IPS-18c (cell line): Measurements from ENCODE around the gene CNTN2.

Experiments
- H3K4me3 ChIP-seq: 2 replicates; pipeline ENCODE4 v1.7.0; 2013; ENCODE audit warnings: low read depth, mild to moderate bottlenecking, low read length, moderate library complexity; ENCODE audit not compliant: insufficient read depth
- H3K9me3 ChIP-seq: one replicate; pipeline ENCODE4 v1.6.1; 2013; ENCODE audit warnings: mild to moderate bottlenecking, low read length, moderate library complexity; ENCODE audit not compliant: control insufficient read depth, insufficient read depth

The CNTN2 gene

DNA sequence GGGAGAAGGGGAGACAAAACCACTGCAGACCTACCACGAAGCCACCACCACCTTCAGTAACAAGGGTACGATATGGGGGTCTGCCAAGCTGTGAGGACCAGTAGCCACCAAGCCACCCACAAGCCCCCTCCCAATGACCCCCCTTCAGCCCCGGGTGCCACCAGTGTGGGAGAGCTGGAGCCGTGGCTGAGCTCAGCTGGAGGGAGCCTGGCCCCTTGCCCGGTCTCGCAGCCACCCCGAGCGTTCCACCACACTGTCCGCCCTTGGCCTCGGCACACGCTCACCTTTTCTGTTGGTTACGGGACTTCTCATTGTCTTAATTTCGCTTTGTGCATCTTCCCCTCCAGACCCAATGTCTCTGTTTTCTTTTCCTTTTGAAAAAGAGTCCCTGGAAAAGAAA lies 26.4 kb upstream of the CNTN2 start:
- H3K4me3 ChIP-seq, result no peak overlapping the region

DNA sequence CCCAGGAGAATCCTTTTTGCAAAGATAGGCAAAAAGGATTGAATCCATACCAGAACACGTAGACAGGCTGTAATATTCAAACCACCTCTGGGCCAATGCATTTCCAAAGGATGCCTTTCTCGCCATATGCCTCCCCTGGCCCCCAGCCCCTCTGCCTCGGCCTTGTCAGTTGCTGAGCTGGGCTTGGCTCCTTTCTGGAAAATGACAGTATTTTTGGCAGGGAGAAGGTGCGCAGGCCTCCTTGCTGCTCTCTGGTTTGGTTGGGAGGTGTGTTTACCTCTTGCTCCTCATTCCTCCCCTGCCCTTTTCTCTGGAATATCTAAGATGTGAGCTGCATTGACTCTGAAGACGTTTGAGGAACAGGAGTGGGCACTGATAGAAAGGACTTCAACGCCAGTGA lies 26.0 kb upstream of the CNTN2 start:
- peaks cover 3% of the 10 kb centered on the region for H3K9me3 ChIP-seq
- H3K4me3 ChIP-seq, result no peak overlapping the region

More for the DNA sequence above, 26.4 kb upstream of the CNTN2 start:
- H3K9me3 ChIP-seq, result peaks cover 3% of the 10 kb centered on the region

DNA sequence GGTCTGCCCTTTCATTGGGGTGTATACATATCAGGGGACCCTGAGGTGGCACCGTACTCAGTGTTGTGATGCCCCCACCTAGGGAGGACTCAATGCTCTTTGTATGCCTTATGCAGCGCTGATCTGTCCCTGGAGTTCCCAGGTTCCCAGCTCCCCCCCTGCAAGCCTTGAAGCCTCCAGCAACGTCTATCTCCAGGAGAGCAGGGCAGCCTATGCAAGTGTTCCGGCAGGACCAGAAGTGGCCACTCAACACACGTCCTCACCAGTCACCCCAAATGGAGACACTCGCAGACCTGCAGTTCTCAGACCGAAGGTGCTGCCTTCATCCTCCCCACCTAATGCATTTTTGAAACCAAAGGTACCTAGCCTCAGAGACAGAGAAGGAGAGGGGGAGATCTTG lies 25.2 kb upstream of the CNTN2 start:
- Histone ChIP-seq H3K9me3 (peaks cover 3% of the 10 kb centered on the region), H3K4me3 (no peak overlapping the region)

DNA sequence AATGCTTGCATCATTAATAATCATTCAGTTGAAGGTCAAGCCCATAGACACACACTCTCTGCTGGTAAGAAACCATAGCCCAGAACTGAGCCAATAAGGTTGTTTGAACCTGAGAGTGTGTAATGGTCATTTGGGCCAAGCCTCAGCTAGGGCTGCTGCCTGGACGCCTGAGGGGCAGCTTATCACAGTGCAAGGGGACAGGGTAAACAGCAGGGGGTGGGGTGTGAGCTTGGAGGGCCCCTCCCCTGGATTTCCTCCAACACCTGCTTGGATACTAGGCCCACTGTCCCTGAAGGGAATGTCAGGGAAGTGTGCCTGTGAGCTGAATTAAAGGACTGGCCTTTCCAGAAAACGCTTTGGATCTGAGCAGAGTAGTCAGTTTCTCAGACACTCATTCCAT lies 24.6 kb upstream of the CNTN2 start:
- Histone ChIP-seq H3K9me3 (peaks cover 3% of the 10 kb centered on the region), H3K4me3 (no peak overlapping the region)

DNA sequence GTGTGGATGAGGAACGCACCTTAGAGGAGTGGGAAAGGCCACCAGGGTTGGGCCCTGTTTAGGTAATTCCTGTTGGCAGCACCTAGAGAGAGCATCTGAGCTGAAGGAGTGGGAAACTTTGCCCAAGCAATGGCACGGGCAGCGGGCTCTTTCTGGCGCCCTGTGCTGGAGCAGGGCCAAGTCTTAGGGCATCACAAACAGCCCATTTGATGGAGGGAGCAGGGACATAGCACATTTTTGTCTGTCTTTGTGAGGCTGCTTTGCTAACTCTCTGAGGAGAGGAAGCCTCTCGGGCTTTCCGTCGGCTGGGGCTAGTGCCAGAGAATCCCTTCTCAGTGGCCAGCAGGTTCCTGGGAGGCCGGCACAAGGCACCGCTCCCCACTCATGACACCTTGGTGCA lies 22.5 kb upstream of the CNTN2 start:
- Histone ChIP-seq H3K4me3 (no peak overlapping the region), H3K9me3 (peaks cover 3% of the 10 kb centered on the region)

DNA sequence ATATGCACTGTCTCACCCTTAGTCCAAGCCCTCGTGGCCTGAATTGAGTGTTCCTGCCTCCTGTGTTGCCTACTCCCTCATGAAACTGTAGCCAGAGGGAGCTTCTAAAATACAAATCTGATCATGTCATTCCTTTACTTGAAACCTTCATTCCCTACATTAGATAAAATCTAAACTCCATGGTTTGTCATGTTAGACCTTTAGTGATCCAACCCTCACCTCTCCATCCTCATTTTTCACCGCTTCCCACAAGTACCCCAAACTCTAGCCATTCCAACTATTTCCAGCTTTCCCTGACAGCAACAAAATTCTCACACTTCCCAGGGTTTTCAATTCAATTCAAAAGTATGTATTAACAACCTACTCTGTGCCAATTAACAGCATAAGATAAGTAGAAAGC lies 18.3 kb upstream of the CNTN2 start:
- Histone ChIP-seq H3K4me3 (no peak overlapping the region), H3K9me3 (no peaks in the 10 kb centered on the region)

DNA sequence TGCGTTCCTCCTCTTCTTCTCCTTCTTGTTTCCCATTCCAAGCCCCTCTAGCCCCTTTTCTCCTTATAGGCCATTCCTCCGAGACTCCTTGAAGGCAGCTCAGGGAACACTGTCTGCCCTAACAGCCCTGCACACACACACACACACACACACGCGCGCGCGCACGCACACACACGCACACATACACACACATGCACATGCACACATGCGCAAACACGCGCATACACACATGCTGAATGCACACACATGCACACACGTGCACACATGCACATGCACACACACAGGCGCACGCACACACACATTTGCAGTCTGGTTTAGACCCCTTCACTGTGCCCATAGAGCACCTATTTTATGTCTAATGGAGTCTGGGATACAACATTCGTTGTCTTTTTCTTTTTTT lies 17.8 kb upstream of the CNTN2 start:
- H3K9me3 ChIP-seq, result no peaks in the 10 kb centered on the region
- H3K4me3 ChIP-seq, result no peak overlapping the region

DNA sequence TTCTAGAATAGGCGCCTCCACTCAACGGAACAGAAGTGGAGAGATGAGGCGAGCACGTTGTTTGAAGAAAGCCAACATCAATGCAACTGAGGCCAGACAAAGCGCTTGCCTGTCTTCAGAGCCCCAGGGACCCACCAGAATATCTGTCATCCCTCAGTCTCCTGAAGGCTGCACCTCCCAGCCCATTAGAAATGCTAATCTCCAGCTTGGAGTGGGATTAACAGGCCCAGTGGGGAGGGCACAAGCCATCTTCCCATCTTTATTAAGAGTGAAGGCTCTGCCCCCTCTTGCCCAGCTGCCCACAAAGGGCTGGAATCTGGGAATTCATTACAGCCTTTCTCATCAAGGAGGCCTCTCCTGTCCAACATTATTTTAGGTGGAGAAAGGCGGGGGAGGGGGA lies 16.8 kb upstream of the CNTN2 start:
- no peaks in the 10 kb centered on the region for H3K9me3 ChIP-seq
- no peak overlapping the region for H3K4me3 ChIP-seq

DNA sequence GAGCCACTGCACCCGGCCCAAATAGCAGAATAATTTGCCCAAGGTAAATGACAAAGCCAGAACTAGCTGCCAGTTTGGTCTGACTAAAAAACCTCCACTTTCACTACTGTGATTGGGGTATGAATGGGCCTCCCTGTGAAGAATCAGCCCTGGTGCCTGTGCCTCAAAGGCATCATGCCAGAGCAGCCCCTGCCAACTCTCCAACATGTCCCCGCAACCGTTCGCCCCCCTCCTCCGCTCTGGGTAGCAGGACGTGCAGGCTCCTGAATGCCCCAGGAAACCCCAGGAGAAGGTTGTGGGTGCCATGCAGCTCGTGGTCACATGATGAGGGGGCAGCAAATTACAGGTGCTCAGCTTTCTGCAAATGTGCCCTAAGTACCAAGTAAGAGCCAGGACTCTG lies 14.6 kb upstream of the CNTN2 start:
- no peaks in the 10 kb centered on the region for H3K9me3 ChIP-seq
- H3K4me3 ChIP-seq, result no peak overlapping the region

DNA sequence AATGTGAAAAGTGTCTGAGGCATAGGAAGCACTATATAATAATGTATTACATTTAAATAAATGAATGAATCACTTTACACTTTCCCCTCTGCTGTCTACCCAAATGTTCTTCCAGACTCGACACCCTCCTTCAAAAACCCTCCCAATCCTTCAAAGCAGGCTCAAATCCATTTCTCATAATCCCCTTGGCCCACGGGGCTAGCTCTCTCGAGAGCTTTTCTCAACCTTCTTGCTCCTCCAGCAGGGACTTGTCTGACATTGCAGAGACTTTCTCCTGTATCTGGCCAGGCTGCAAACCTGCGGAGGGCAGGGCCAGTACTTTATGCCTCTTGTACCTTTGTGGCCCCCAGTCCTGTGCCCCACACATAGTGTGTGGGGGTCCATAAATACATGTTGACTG lies 14.1 kb upstream of the CNTN2 start:
- H3K9me3 ChIP-seq, result no peaks in the 10 kb centered on the region
- H3K4me3 ChIP-seq, result no peak overlapping the region

DNA sequence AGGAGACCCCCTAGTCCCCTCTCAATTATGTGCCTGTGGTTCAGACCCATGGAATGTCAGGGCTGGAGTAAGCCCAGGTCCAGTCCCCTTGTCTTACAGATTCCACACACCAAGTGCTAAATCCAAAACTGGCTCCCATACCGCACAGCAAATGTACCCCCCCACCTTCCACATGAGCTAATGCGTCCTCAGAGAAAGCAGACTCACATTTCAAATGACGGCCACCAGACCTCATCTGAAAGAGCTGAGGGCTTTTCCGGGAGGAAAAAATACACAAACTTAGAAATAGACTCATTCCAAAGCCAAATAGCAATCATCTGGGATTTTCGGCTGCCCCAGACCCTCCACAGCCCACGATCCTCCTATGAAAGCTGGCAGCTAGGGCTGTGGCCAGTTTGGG lies 12.8 kb upstream of the CNTN2 start:
- no peak overlapping the region for H3K4me3 ChIP-seq
- peaks cover 2% of the 10 kb centered on the region for H3K9me3 ChIP-seq

DNA sequence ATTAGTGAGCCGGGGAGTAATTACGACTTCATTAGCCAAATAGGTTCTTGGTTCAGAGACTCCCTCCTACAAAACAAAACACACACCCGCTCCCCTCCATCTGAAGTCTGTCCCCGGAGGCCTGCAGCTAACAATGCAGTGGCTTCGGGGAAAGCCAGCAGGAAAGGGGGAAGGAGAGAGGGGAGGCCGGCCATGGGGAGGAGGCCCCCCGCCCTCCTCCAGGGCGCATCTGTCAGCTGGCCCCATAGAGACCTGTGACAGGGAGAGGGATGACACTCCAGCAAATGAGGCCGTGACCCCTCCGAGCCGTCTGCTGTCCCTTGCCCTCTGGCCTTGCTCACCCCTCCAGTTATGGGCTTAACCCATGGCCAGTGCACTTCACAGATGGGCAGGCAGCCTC lies 12.1 kb upstream of the CNTN2 start:
- no peak overlapping the region for H3K4me3 ChIP-seq

DNA sequence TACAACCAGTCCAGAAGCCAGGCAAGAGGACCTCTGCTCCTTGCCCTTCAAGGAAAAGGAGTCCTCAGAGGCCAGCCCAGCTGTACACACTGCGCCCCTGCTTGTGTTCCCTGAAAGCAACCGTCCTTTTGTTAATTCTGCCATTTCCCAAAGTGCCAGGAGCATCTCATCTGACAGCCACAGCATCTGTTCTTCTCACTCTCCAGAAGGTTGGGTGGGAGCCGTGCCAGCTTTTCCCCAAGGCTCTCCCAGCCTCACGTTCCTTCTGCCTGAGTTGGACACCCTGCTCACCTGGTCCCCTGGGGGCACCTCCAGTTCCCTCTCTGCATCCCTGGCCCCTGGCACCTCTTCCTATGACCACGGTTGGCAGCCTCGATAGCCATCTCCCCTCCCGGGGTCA lies 10.5 kb upstream of the CNTN2 start:
- Histone ChIP-seq H3K4me3 (no peak overlapping the region), H3K9me3 (peaks cover 2% of the 10 kb centered on the region)

More for the DNA sequence above, 12.1 kb upstream of the CNTN2 start:
- H3K9me3 ChIP-seq, result peaks cover 2% of the 10 kb centered on the region

DNA sequence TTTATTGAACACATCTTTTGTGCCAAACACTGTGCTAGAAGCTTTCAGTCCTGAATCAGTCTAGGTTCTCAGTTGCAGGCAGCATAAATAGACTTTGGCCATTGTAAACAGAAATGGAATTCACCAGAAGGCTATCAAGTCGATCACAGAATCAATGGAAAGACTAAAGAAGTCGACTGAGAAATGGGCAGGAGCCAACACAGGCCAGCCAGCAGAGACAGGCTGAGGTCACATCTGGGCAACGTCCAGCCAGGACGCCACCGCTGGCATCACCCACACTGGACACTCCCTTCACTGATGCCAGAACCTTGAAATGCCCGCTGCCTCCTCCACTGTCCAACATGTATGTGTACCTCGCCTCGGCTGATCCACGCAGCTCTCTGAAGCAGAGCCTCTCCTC lies 5.5 kb upstream of the CNTN2 start:
- no peak overlapping the region for H3K4me3 ChIP-seq
- H3K9me3 ChIP-seq, result peaks cover 2% of the 10 kb centered on the region

DNA sequence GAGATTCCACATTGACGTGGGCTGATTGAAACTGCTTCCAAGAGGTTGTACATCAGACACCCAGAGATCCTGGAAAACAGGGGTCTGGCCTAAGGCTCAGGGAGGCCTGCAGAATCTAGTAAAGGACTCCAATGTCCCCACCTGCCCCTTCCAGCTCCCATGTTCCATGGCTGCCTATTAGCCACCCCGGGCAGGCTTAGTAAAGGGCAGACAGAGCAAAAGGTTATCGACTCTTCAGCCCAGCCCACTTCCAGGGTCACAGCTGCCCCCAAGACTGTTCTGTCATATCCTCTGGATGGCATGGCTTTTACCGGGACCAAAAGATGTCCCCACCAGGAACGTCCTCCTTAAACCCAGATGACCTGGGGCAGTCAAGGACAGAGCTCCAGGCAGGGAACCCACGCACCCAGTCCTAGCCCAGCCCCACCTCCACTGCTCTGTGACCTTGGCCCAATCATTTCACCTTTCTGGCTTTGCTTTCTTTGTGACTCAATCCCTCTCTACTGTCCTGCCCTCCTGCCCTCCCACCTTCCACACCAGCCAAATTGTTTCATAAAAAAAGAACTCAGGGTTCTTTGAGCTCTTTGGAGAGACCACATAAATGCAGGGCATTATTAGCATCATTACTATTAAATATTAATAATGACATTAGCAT lies 4.8 kb upstream of the CNTN2 start:
- peaks cover 2% of the 10 kb centered on the region for H3K9me3 ChIP-seq
- H3K4me3 ChIP-seq, result no peak overlapping the region

DNA sequence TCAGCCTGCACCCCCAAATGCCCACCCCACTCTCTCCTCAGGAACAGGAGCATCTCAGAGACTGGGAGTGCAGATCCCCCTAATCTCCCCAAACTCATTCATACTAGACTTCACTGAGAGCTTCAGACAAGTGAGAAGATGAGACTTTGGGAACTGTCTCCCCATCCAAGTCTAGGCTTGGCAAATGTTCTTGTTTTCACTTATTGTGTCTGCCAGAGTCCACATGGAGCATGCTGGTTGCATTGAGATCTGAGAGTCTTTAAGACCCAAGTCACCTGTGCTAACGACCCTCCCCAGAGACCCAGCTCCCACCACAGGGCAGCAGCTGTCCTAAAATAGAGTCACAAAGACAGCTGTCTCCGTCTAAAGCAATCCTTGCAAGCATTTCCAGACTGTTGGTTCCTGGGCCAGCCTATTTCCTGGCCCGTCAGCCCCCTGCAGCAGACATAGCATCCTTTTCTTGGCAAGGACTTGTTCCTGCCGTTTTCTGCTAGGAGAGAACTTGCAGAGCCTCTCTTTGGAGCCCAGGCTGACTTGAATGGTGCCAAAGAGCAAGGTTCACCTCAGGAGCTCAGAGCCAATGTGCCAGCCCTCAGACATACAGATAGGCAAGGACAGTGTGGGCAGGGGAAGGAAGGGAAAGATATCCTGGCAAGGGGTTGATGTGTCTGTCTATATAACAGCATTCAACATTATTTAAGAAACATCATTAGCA lies 1.9 kb upstream of the CNTN2 start:
- Histone ChIP-seq H3K9me3 (no peaks in the 10 kb centered on the region), H3K4me3 (no peak overlapping the region)

DNA sequence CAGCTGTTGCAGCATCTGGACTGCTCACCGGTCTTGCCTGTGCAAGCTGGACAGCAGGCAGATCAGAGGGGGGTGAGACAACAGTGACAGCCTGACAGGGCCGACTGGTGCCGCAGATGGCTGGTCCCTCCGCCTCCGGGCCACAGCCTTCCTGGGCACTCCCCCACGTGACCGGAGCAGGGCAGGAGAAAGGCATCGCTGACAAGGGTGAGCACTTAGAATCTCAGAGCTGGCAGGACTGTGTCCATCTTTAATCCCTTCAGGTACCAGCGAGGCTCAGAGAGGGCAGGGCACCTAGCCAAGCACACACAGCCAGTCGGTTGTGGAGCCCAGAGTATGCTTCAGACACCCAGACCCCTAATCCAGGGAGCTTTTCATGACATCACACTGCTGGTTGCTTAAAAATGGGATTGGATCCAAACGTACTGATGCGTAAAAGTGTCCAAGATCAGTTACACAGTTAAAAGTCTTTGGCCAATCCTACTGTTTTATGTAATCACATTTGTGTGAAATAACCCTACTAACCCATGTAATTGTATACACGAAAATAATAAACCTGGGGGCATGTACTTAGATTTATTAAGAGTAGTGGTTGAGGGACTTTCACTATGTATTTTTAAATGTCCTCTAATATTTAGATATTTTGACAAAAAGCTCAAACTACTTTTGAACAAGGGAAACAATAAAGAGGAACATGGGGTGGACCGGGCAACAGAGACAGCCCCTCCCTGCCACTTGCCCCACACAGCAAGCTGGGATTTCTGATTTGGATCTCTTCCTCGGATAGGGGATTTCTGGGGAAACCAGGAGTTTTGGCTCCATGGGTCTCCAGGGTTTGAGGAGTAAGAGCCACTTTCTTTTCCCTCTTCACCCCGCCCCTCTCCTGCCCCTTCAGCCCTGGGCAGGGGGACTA lies 758 bp upstream of the CNTN2 start:
- H3K9me3 ChIP-seq, result no peaks in the 10 kb centered on the region
- no peak overlapping the region for H3K4me3 ChIP-seq

DNA sequence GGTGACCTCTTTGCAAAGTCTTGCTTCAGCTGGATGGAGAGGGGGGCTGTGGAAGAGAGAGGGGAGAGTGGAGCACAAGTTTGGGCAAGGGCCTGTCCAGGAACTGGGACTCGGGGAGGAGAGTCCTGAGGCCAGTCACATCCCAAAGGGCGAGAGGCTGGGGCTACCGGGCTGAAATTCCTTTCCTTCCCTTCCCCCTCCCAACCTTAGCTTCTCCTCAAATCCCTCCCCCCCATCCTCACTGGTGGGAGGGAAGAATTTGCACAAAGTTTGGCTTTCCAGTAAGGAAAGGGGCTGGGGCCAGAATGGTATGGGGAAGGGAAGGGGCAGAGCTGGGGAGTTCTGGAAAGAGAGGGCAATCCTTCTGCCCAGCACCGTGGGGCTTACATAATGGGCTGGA lies 854 bp downstream of the CNTN2 start:
- H3K4me3 ChIP-seq, result no peak overlapping the region

More for the DNA sequence above, 854 bp downstream of the CNTN2 start:
- H3K9me3 ChIP-seq, result no peaks in the 10 kb centered on the region
